Measurements from ENCODE around the gene GJC2.

Gene GJC2

GRCh38 chr1:228159008-228159665 lies 9.4 kb downstream of the GJC2 start:
- no peak for DNase-seq

GRCh38 chr1:228160201-228160761 lies 10.6 kb downstream of the GJC2 start:
- DNase-seq, result no peak

GRCh38 chr1:228161362-228161761 lies 11.6 kb downstream of the GJC2 start:
- no peak for DNase-seq

- no peak for DNase-seq
These were observed 12.1 kb downstream of the GJC2 start for GRCh38 chr1:228161866-228162265.

GRCh38 chr1:228162286-228163006 lies 12.7 kb downstream of the GJC2 start:
- DNase-seq, result no peak

GRCh38 chr1:228163007-228163753 lies 13.4 kb downstream of the GJC2 start:
- no peak for DNase-seq

GRCh38 chr1:228163776-228164519 lies 14.2 kb downstream of the GJC2 start:
- no peak for DNase-seq

GRCh38 chr1:228164561-228165371 lies 15.0 kb downstream of the GJC2 start:
- peak; percentile 53 for DNase-seq

GRCh38 chr1:228165372-228166169 lies 15.8 kb downstream of the GJC2 start, which contains the start of gene IBA57:
TSS of gene IBA57 (plus strand) at chr1:228165804. CDS start at chr1:228165817, 13 bp downstream.
- DNase-seq, result peak; percentile 99

GRCh38 chr1:228166170-228166936 lies 16.6 kb downstream of the GJC2 start:
- DNase-seq, result peak; percentile 92

GRCh38 chr1:228168563-228169270 lies 19.0 kb downstream of the GJC2 start:
- no peak for DNase-seq

GRCh38 chr1:228169345-228169744 lies 19.6 kb downstream of the GJC2 start:
- no peak for DNase-seq

GRCh38 chr1:228170666-228171065 lies 20.9 kb downstream of the GJC2 start:
- DNase-seq, result no peak

GRCh38 chr1:228171221-228171891 lies 21.6 kb downstream of the GJC2 start:
- DNase-seq, result no peak

GRCh38 chr1:228172591-228173527 lies 23.1 kb downstream of the GJC2 start:
- no peak for DNase-seq

GRCh38 chr1:228173528-228174481 lies 24.1 kb downstream of the GJC2 start:
- DNase-seq, result peak; percentile 68
